Measurements from ENCODE around the gene PRKN. TPM values are rescaled to one million over a fixed set of nuclear protein-coding genes. Genes with fewer than 3 reads are reported as not detected.

The PRKN gene
- total and polyA plus RNA-seq, 2 donors (not counting 1 experiment from before 2014, with no cell fraction given): 0.43 to 4.6 TPM

GRCh38 chr6:161437851-161438250, 1289.7 kb downstream of the PRKN start:
- Histone ChIP-seq H3K4me2 (ENCODE audit: extremely low read depth, insufficient read depth, low read length) (no peak overlapping the region), H3K9me3 (ENCODE audit: control insufficient read depth, insufficient read depth, low read depth, low read length) (no peaks in the 10 kb centered on the region), H3K27ac (ENCODE audit: insufficient read depth, low read length) (no peak overlapping the region), H3K4me1 (ENCODE audit: control insufficient read depth, extremely low read depth, insufficient read depth, low read length) (no peaks in the 10 kb centered on the region), H3K27me3 (ENCODE audit: control insufficient read depth, insufficient read depth, low read length) (no peaks in the 10 kb centered on the region), H3K36me3 (ENCODE audit: control insufficient read depth, insufficient read depth, low read length) (no peaks in the 10 kb centered on the region), H2AFZ (ENCODE audit: low read length) (no peak overlapping the region), H4K20me1 (ENCODE audit: control insufficient read depth, extremely low read depth, insufficient read depth, low read length) (no peaks in the 10 kb centered on the region), H3K9ac (ENCODE audit: insufficient read depth, low read length) (no peak overlapping the region), H3K4me3 (replicated peaks in 1 of 4; ENCODE audit: control extremely low read depth in 1 of 4, insufficient read depth in 1 of 4, low read depth in 3 of 4, low read length in 4 of 4) (no peak overlapping the region), H3K79me2 (ENCODE audit: control insufficient read depth, insufficient read depth, low read length) (no peaks in the 10 kb centered on the region)
- DNase-seq (ENCODE audit: low read depth in 2 of 2): peak in 1 of 2 donors; percentile 32
- TF ChIP-seq EZH2 (IDR thresholded peaks at IDR 0.05; ENCODE audit: low read length, missing control alignments) (no peak), CTCF (conservative IDR thresholded peaks at IDR 0.05 in 1 of 2, IDR thresholded peaks at IDR 0.05 in 1 of 2; ENCODE audit: low read depth in 1 of 2, low read length in 2 of 2) (no peak)

- Histone ChIP-seq H3K9ac (ENCODE audit: insufficient read depth, low read length) (no peak overlapping the region), H3K9me3 (ENCODE audit: control insufficient read depth, insufficient read depth, low read depth, low read length) (no peaks in the 10 kb centered on the region), H3K4me3 (replicated peaks in 1 of 4; ENCODE audit: control extremely low read depth in 1 of 4, insufficient read depth in 1 of 4, low read depth in 3 of 4, low read length in 4 of 4) (no peak overlapping the region), H4K20me1 (ENCODE audit: control insufficient read depth, extremely low read depth, insufficient read depth, low read length) (no peaks in the 10 kb centered on the region), H3K27me3 (ENCODE audit: control insufficient read depth, insufficient read depth, low read length) (no peaks in the 10 kb centered on the region), H3K27ac (ENCODE audit: insufficient read depth, low read length) (no peak overlapping the region), H3K79me2 (ENCODE audit: control insufficient read depth, insufficient read depth, low read length) (no peaks in the 10 kb centered on the region), H2AFZ (ENCODE audit: low read length) (no peak overlapping the region), H3K4me2 (ENCODE audit: extremely low read depth, insufficient read depth, low read length) (no peak overlapping the region), H3K4me1 (ENCODE audit: control insufficient read depth, extremely low read depth, insufficient read depth, low read length) (no peaks in the 10 kb centered on the region), H3K36me3 (ENCODE audit: control insufficient read depth, insufficient read depth, low read length) (no peaks in the 10 kb centered on the region)
- TF ChIP-seq EZH2 (IDR thresholded peaks at IDR 0.05; ENCODE audit: low read length, missing control alignments): no peak
- no peak for TF ChIP-seq CTCF (conservative IDR thresholded peaks at IDR 0.05 in 1 of 2, IDR thresholded peaks at IDR 0.05 in 1 of 2; ENCODE audit: low read depth in 1 of 2, low read length in 2 of 2)
- DNase-seq (ENCODE audit: low read depth in 2 of 2): peak in 1 of 2 donors; percentile 38
Observed at GRCh38 chr6:161436106-161436876, 1291.3 kb downstream of the PRKN start.

GRCh38 chr6:161435748-161436070, 1291.9 kb downstream of the PRKN start:
- Histone ChIP-seq H3K9ac (ENCODE audit: insufficient read depth, low read length) (no peak overlapping the region), H3K27ac (ENCODE audit: insufficient read depth, low read length) (peak overlapping the region; percentile 60), H3K27me3 (ENCODE audit: control insufficient read depth, insufficient read depth, low read length) (no peaks in the 10 kb centered on the region), H3K9me3 (ENCODE audit: control insufficient read depth, insufficient read depth, low read depth, low read length) (no peaks in the 10 kb centered on the region), H3K79me2 (ENCODE audit: control insufficient read depth, insufficient read depth, low read length) (no peaks in the 10 kb centered on the region), H3K36me3 (ENCODE audit: control insufficient read depth, insufficient read depth, low read length) (no peaks in the 10 kb centered on the region), H2AFZ (ENCODE audit: low read length) (no peak overlapping the region), H3K4me1 (ENCODE audit: control insufficient read depth, extremely low read depth, insufficient read depth, low read length) (no peaks in the 10 kb centered on the region), H4K20me1 (ENCODE audit: control insufficient read depth, extremely low read depth, insufficient read depth, low read length) (no peaks in the 10 kb centered on the region), H3K4me2 (ENCODE audit: extremely low read depth, insufficient read depth, low read length) (peak overlapping the region; percentile 44), H3K4me3 (replicated peaks in 1 of 4; ENCODE audit: control extremely low read depth in 1 of 4, insufficient read depth in 1 of 4, low read depth in 3 of 4, low read length in 4 of 4) (no peak overlapping the region)
- peak; percentile 28 to 71 for DNase-seq (ENCODE audit: low read depth in 2 of 2)
- TF ChIP-seq EZH2 (IDR thresholded peaks at IDR 0.05; ENCODE audit: low read length, missing control alignments): no peak
- no peak for TF ChIP-seq CTCF (conservative IDR thresholded peaks at IDR 0.05 in 1 of 2, IDR thresholded peaks at IDR 0.05 in 1 of 2; ENCODE audit: low read depth in 1 of 2, low read length in 2 of 2)

Measured in fibroblast of lung (primary cell).